GM19452 (cell line): Measurements from ENCODE around the gene FAM180A.

ENCODE experiments used
- ATAC-seq: cut with Tn5 transposase; IDR thresholded peaks from one replicate; pipeline ENCODE4 v1.9.1; 2021; ENCODE audit not compliant: unreplicated experiment

FAM180A gene

GRCh38 chr7:135771961-135772638, 23.5 kb upstream of the FAM180A start:
- no peak for ATAC-seq

- no peak for ATAC-seq
Observed at GRCh38 chr7:135771051-135771450, 22.4 kb upstream of the FAM180A start.

DNA sequence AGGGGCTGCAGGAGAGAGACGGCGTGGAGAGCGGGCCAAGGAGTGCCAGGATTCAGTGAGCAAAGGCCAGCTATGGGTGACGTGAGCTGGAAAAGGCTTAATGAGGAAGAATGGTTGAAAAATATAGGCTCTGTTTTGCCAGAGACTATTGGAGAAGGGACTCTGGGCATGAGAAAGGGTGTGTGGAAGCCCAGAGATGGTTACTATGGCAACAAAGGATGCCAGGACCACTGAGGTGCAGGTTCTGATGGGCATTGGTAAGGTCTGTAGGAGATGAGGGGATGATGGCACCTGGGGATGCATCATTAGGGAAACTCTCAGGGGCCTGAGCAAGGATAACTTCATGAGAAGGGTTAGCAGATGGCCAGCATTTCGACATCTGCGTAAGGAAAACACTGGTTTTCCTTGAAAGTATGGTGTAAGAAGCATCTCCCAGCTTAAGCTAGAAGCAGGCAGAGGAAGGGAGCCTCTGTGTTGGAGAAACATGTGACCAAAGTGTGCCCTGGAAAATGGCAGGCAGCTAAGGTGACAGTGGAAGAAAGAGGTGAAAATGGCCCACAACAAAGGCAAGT, 21.6 kb upstream of the FAM180A start:
- no peak for ATAC-seq

DNA sequence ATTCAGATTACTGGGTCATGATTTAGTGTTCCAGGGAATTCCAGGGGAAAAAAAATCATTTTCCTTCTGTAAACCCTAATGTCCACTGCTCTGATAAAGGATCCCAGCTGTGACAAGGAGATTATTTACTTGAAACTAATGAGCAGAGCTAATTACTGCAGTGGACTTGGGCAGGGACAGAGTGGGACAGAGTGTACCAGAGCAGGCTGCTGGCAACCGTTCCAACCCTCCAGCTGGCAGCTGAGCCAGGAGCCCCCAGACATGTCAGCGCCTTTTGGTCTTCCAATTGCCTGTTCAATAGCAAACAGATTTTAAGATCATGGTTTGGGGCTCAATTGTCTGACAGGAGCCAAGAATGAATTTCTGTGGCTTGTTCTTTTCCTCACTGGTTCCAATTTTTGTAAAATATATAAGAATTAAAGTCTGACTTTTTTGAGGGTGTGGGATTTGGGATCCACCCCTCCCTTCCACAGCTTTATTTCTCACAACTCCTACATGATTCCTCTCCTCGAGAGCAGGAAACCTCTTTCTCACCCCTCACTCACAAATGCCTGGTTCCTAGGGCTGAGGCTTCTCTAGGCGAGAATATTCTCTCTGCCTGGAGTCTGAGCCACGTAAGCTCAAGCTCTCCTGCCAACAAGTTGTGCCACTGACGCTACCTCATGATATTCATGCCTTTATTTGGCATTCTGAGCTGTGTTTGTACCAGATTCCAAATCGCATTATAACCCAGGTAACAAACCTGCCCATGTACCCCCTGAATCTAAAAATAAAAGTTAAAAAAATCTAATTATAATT, 20.6 kb upstream of the FAM180A start:
- no peak for ATAC-seq

DNA sequence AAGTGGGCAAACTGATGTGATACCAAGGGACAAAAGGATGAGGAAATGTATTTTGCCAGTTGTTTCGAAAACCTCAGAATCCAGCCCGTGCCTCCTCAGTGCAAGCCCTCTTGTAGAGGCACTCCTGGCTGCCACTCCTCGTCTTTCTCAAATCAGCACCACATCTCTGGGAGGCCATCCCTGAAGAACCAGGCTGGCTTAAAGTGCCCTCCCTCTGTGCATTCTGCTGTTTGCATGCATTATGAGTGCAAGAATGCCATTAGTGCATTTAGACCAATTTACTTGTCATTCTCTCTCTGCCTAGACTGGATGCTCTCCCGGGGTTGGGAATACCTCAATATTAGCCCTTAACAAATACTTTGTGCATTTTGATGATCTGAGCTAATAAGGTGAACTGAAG, 19.9 kb upstream of the FAM180A start:
- ATAC-seq: no peak

DNA sequence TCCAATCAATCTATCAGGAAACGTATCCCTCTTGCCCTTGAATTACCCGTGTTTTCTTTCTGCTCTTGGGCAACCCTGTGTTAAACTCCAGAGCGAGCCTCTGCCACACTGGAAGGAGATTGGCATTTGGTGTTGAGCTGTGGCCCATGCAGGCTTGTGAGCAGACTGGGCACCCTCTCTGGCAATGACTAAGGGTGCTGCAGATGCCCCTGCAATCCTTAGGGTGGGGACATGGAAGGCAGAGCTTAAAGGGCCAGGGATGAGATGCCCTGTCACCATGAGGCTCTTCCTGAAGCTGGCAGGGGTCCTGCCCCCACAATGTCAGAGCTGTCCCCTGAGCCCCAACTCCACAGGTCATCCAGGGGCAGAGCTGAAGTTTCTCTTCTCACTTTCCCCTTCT, 19.5 kb upstream of the FAM180A start:
- no peak for ATAC-seq

- ATAC-seq: no peak
Observed at GRCh38 chr7:135763261-135763660, 14.6 kb upstream of the FAM180A start.

- no peak for ATAC-seq
Observed at GRCh38 chr7:135761751-135762488, 13.3 kb upstream of the FAM180A start.

- no peak for ATAC-seq
Observed at GRCh38 chr7:135759532-135759931, 10.9 kb upstream of the FAM180A start.

GRCh38 chr7:135758531-135758932, 9.9 kb upstream of the FAM180A start:
- no peak for ATAC-seq

DNA sequence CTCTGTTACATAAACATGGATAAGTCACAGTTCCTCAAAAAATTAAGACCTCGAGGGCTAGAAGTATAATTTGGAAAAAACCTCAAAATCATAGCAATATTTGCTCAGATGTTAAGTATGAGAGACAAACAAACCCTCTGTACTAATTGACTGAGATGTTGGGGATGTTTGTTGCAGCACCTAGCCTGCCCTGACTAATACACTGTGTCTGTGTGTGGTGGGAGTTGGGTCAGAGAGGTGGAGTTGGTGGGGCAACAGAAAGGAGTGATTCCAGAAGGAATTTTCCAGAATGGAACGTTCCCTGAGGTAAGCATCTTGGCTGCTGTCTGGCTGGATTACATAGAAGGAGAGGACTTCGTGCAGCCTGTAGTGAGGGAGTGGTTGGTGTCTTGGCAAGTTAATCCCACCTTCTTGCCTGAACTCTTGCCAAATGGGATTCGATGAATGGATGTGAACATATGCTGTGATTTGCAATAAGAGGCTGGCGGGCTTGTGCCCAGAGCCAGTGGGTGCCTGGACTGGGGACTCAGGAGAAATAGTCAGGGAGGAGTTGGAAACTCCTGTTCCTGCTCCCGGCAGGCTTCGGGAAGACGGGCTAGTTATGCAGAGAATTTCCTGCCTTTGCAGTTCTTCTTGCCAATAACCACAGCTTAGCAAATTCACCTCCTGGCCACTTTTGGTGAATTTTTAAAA, 9.3 kb upstream of the FAM180A start:
- no peak for ATAC-seq

GRCh38 chr7:135756191-135756590, 7.6 kb upstream of the FAM180A start:
- ATAC-seq: no peak

- no peak for ATAC-seq
Observed at GRCh38 chr7:135755351-135755753, 6.7 kb upstream of the FAM180A start.

DNA sequence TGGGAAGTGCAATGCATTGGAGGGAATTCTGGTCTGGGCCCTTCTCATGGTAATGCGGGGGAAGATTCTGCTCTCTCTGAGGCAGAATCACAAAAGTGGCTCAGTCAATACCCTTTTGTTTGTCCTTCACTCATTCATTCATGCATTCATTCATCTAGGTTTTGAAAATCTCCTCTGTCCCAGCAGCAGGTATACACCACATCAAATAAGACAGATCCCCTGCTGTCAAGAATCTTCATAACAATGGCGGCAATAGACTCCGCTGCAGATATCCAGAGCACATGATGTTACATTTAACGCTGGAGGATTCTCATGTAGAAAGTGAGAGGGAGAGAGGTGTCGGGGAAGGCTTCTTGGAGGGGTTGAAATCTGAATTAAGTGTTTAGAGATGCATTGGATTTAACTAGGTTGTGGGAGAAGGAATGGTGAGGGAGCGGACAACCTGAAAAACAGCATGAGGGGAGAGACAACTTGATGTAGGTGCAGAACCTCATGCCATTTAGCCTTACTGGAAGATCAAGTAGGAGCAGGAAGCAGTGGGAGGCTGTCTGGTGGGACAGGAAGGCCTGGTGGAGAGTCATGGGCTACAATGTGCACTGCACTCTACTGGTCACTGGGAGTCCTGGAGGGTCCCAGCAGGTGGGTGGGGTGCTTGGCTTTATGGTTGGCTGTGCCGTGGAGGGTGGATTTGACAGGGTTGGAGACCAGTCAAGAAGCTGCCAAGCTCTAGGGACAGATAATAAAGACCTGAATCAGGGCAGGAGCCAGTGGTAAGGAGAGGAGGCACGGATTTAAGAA, 5.2 kb upstream of the FAM180A start:
- no peak for ATAC-seq

DNA sequence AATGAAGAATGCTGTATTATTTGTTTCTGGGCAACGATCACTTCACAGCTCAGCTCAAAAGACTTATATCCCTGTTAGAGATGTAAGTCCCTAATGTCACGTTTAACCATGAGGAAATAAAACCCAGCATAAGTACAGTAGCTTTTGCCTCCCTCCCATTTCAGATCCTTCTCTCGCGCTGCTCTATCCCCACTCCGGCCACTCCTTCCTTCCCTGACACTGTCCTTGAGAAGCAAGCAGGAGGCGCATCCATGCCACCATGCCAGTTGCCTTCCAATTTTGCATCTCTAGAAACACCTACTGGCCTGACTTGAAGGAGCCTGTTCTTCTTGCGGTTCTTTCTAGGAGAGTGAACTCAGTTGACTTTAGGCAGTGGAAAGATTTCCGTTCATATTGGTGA, 1.2 kb downstream of the FAM180A start:
- no peak for ATAC-seq

DNA sequence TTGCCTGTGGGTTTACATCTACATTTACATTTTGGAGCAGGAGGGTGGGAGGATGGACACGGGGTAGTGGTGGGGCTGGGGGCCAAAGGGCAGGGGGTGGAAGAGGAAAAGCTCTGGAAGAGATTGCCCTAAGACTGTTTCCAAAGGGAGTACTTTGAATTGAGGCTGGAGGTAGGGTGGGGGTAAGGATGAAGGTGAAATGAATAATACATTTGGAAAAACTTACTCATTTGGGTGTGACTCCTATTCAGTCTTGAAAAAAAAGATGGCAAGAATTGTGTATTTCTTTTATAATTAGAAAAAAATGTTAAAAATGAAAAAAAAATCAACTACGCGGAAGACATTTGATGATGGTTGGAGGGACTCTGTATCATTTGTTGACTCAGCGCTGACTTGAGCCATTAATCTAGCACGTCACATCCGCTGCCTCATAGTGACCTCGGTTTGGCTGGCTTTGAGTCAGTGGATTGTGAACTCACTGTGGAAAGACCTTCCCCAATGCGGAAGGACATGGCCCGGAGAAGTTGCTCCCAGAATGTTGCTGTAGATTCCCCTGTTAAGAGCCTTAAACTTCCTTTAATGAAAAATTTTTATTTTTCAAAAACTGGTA, 2.8 kb downstream of the FAM180A start:
- no peak for ATAC-seq

DNA sequence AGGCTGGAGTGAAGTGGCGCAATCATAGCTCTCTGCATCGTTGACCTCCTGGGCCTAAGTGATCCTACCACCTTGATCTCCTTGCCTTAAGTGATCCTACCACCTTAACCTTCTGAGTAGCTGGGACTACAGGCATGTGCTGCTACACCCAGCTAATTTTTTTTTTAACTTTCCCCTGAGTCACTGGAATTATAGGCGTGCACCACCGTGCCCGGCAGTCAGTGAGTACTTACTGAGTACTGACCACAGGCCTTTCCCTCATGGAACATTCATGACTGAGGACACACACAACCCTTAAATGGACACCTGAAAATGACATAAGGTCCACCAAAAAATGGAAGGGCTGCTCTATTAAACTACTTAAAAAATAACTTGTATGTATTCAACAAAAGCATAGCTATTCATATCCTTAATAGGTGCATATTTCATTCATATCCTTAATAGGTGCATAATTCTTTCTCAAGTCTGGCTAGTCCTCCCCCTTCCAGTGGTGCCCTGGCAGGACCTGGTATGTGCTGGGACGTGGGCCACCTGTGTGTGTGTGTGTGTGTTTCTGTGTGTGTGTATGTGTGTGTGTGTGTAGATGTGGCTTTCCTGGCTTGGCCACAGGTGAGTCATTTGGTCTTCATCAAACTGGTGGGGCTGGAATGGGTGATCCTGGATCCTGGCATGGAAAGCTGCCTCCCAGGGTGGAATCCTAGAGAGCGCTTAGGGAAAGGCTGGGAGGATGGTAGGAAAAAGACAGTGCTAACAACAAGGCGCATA, 3.5 kb downstream of the FAM180A start:
- ATAC-seq: no peak

DNA sequence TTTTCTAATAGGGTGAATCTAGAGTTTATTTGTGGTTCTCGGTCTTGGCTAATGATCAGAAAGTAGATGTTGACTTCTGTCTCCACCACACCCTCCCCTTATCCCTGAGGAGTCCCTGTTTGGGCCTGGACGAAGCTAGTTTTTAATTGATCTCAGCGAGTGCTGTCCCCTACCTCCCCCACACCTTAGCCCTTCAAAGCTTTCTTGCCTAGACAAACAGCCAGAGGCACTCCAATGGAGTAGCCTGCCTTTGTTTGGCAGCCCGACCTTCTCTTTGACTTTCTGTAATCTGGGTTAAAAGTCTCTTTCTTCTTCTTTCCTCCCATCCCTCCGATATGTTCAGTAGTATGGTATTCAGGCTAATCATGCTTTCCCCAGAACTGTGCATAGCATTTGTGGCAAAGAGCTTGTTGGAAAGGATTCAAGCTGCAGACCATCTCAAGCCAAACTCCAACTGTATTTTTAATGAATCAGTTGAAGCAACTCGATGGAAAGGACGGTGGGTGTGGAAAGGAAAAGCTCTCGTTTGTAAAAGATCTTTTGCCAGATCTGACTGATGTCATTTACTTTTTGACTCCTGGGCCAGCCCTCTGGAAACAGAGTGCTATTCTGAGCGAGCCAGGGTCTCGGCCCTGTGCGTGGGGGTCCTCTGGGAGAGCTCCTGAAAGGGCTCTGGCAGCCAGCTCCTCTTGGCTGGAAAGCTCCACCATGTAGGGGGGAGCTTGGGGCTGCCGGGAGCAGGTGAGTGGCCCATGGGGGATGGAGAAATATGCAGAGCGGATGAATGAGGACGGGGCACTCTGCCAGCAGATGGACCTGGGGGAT, 4.5 kb downstream of the FAM180A start:
- no peak for ATAC-seq
